ENCODE results near the gene PTPRU. TPM values are rescaled to one million over a fixed set of nuclear protein-coding genes. Genes with fewer than 3 reads are reported as not detected.

The PTPRU gene
- total and polyA plus RNA-seq, 2 of the 8 experiments (the other 6 are each of a cell fraction or from before 2014, with no cell fraction given): 33.8 to 41.8 TPM

- no peak for TF ChIP-seq CBX5 (IDR thresholded peaks at IDR 0.05; ENCODE audit: low read depth, low read length)
- no peak for TF ChIP-seq RBBP5 (IDR thresholded peaks at IDR 0.05; ENCODE audit: borderline replicate concordance, low read depth, low read length)
- no peak for TF ChIP-seq TEAD4 (IDR thresholded peaks at IDR 0.05; ENCODE audit: low read depth, low read length)
- no peak for TF ChIP-seq SUZ12 (IDR thresholded peaks at IDR 0.05; ENCODE audit: low read length)
- TF ChIP-seq RXRA (IDR thresholded peaks at IDR 0.05; ENCODE audit: insufficient read depth, low read depth, low read length): no peak
Observed at GRCh38 chr1:29245876-29246275, 9.6 kb downstream of the PTPRU start (continued).

Data from H1 (cell line).